HFF-Myc (cell line): ENCODE results near the gene GTF2H4.
A peak's percentile ranks its signal among the peaks of the same experiment; 100 is the strongest.

Experiments used
- DNase-seq: peaks from one replicate; pipeline ENCODE4 v3.0.0-alpha.2; 2011; ENCODE audit warnings: low read depth; ENCODE audit errors: extremely low read depth
- H3K4me3 ChIP-seq: replicated peaks from 2 replicates; pipeline ENCODE4 v1.5.1; 2011; ENCODE audit warnings: low read depth, mild to moderate bottlenecking, control low read depth, low read length
- CTCF ChIP-seq: IDR thresholded peaks from 2 replicates; pipeline ENCODE4 v1.5.1; 2012; ENCODE audit warnings: mild to moderate bottlenecking, low read depth, low read length, control low read depth; ENCODE audit errors: missing control alignments

The GTF2H4 gene

GRCh38 chr6:30944051-30944450, 36.0 kb downstream of the GTF2H4 start:
- DNase-seq = no peak
- no peak for TF ChIP-seq CTCF
- H3K4me3 ChIP-seq = no peak overlapping the region

- DNase-seq = no peak
- no peak for TF ChIP-seq CTCF
- H3K4me3 ChIP-seq = no peak overlapping the region
Measured at GRCh38 chr6:30945281-30945680, 37.3 kb downstream of the GTF2H4 start.

DNA sequence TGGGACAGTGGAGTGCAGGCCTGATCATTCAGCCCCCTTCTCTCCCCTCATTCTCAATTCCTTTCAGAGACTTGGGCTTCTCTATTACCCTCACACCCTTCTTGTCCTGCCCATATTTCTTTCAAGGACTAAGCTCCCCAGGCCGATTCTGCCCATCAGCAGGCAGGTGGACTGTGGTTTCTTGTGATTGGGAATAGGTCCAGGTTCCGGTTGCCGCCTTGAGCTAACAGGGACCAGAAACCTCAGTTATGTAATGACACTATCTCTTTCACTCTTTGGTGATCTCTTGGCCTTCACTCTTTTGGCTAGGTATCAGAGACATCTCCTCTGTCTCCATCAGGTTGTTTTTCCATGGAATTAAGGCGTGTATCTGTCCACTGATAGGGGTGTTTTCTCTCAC, 39.2 kb downstream of the GTF2H4 start:
- H3K4me3 ChIP-seq = no peak overlapping the region
- no peak for DNase-seq
- no peak for TF ChIP-seq CTCF

- no peak for DNase-seq
- no peak overlapping the region for H3K4me3 ChIP-seq
- no peak for TF ChIP-seq CTCF
Measured at GRCh38 chr6:30948811-30949210, 40.8 kb downstream of the GTF2H4 start.

- H3K4me3 ChIP-seq = no peak overlapping the region
- TF ChIP-seq CTCF = no peak
- no peak for DNase-seq
Measured at GRCh38 chr6:30951907-30952469, 44.0 kb downstream of the GTF2H4 start.

- no peak for TF ChIP-seq CTCF
- no peak for DNase-seq
- H3K4me3 ChIP-seq = peak overlapping the region; percentile 38
Measured at GRCh38 chr6:30954631-30955366, 46.8 kb downstream of the GTF2H4 start.
